Measurements from ENCODE around the gene CEP104. TPM values are rescaled to one million over a fixed set of nuclear protein-coding genes. Genes with fewer than 3 reads are reported as not detected.

CEP104 gene
- total and polyA plus RNA-seq, 2 donors (not counting 1 experiment from before 2014, with no cell fraction given): 27.7 to 71.8 TPM

DNA sequence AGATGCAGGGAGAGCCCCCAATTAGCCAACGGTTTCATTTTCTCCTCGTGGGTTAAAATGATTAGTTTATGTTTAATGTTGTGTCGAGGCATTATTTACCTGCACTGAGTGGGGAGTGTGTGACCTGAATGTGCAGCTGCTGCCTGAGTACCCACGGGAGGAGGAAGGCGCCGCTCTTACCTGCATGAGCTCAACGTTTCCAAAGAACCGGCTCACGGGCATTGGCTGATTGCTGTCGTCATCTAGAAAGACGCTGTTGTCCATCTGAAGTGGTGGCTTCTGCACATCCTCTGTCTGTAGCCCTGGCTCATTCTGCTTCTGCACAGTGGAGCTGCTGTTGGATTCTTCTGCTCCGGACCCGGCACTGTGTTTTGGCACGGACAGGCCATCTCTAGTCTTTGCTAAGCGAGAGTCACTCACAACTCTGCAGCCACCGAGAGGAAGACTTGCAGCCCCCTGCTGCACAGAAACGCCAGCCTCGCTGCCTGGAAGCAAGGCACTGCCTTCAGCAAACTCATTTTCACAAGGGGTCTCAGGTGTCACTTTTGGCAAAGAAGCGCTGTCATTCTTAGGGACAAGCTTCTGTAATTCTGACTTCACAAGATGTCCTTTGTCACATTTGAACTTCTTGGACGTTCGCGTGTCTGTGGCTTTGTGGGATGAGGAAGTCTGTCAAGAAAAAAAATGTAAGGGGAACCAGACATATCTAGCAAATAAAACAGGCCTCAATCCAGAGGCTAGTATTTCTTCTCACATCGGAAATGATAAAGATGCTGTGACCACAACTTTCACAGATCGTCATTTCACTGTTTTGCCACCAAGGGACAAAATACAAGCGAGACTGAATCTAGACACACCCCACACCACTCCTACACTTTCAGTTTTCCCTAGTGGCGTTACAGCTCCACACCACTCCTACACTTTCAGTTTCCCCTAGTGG is 33.6 kb upstream of the CEP104 start:
- TF ChIP-seq, protein P1, sequence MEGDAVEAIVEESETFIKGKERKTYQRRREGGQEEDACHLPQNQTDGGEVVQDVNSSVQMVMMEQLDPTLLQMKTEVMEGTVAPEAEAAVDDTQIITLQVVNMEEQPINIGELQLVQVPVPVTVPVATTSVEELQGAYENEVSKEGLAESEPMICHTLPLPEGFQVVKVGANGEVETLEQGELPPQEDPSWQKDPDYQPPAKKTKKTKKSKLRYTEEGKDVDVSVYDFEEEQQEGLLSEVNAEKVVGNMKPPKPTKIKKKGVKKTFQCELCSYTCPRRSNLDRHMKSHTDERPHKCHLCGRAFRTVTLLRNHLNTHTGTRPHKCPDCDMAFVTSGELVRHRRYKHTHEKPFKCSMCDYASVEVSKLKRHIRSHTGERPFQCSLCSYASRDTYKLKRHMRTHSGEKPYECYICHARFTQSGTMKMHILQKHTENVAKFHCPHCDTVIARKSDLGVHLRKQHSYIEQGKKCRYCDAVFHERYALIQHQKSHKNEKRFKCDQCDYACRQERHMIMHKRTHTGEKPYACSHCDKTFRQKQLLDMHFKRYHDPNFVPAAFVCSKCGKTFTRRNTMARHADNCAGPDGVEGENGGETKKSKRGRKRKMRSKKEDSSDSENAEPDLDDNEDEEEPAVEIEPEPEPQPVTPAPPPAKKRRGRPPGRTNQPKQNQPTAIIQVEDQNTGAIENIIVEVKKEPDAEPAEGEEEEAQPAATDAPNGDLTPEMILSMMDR (IDR thresholded peaks at IDR 0.05): no peak
- no peak for TF ChIP-seq EZH2 (IDR thresholded peaks at IDR 0.05; ENCODE audit: borderline replicate concordance, insufficient read depth, low read depth, low read length, poor library complexity, severe bottlenecking)
- no peak overlapping the region for H2AFZ ChIP-seq (ENCODE audit: insufficient read depth, low read depth, low read length, poor library complexity, severe bottlenecking)
- DNase-seq: no peak
- H3K4me3 ChIP-seq (ENCODE audit: control extremely low read depth in 1 of 5, extremely low read depth in 1 of 5, insufficient read depth in 1 of 5, low read depth in 2 of 5, low read length in 4 of 5): no peak overlapping the region
- Mint-ChIP-seq H3K4me1 (peaks cover 20% of the 10 kb centered on the region), H3K9me3 (ENCODE audit: insufficient read depth) (no peaks in the 10 kb centered on the region), H3K27me3 (no peaks in the 10 kb centered on the region), H3K4me3 (peak overlapping the region; percentile 16), H3K27ac (peak overlapping the region; percentile 41)
- H3K9ac ChIP-seq (ENCODE audit: low read length): no peak overlapping the region
- ChIA-PET CTCF (no interaction called here), POLR2A (interaction anchor here (1.0 kb wide), 1 partner anchor 10 kb away, joined by 3 read pairs; the partner anchor contains the start of gene C1orf174)
- no peak overlapping the region for H3K4me2 ChIP-seq (replicated peaks; ENCODE audit: low read depth, low read length, poor library complexity, severe bottlenecking)
- intact Hi-C loops (cut with micrococcal nuclease): no loop called here
- WGBS (ENCODE audit: insufficient coverage): 61% methylated on average over 21 of the region's 26 CpGs
- H3K4me1 ChIP-seq (ENCODE audit: control insufficient read depth in 2 of 2, insufficient read depth in 2 of 2, low read length in 2 of 2): peaks cover 8 to 25% of the 10 kb centered on the region in 2 donors
- ATAC-seq (ENCODE audit: low read depth): no peak
- no peak overlapping the region for H3K27ac ChIP-seq (ENCODE audit: low read length in 2 of 2)
- H3K9me3 ChIP-seq (ENCODE audit: control extremely low read depth in 1 of 3, control insufficient read depth in 2 of 3, insufficient read depth in 1 of 3, low read length in 2 of 3): no peaks in the 10 kb centered on the region
- H4K20me1 ChIP-seq (ENCODE audit: control insufficient read depth, insufficient read depth, low read length, poor library complexity, severe bottlenecking): peaks cover 29% of the 10 kb centered on the region
- no peaks in the 10 kb centered on the region for H3K27me3 ChIP-seq (replicated peaks in 1 of 4; ENCODE audit: control extremely low read depth in 1 of 4, control insufficient read depth in 3 of 4, insufficient read depth in 4 of 4, low read length in 3 of 4)
- H3K79me2 ChIP-seq (ENCODE audit: control insufficient read depth, insufficient read depth, low read length): peaks cover 47% of the 10 kb centered on the region
- H3K36me3 ChIP-seq (replicated peaks in 1 of 2; ENCODE audit: control extremely low read depth in 1 of 2, control insufficient read depth in 1 of 2, extremely low read depth in 1 of 2, insufficient read depth in 2 of 2, low read length in 1 of 2): peaks cover 18 to 52% of the 10 kb centered on the region in 2 experiments

DNA sequence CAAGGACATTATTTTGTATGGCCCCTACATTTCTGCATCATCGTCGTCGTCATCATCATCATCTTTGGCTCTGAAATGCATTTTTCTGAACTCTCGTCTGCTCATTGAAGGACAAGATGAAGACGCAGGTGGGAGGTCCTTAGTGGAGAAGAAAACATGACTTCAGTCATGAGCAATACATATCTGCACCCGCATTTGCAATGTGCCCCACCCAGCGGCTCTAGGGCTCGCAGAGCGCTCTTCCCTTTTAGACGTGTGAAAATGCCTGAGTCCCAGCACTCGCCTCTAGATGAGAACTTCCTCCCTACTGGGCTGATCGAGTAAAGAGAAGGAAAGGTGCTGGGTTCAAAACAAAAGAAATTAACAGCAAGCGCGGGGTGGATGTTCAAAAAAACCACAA is 32.9 kb upstream of the CEP104 start:
- H3K36me3 ChIP-seq (replicated peaks in 1 of 2; ENCODE audit: control extremely low read depth in 1 of 2, control insufficient read depth in 1 of 2, extremely low read depth in 1 of 2, insufficient read depth in 2 of 2, low read length in 1 of 2): peaks cover 18 to 51% of the 10 kb centered on the region in 2 experiments
- H3K27ac ChIP-seq (ENCODE audit: low read length in 2 of 2): no peak overlapping the region
- peaks cover 19% of the 10 kb centered on the region for H3K4me1 Mint-ChIP-seq
- no peak overlapping the region for H3K9ac ChIP-seq (ENCODE audit: low read length)
- ATAC-seq (ENCODE audit: low read depth) (no peak), DNase-seq (no peak)
- no peaks in the 10 kb centered on the region for H3K9me3 ChIP-seq (ENCODE audit: control extremely low read depth in 1 of 3, control insufficient read depth in 2 of 3, insufficient read depth in 1 of 3, low read length in 2 of 3)
- H3K4me3 ChIP-seq (ENCODE audit: control extremely low read depth in 1 of 5, extremely low read depth in 1 of 5, insufficient read depth in 1 of 5, low read depth in 2 of 5, low read length in 4 of 5): no peak overlapping the region
- no peak overlapping the region for H3K4me2 ChIP-seq (replicated peaks; ENCODE audit: low read depth, low read length, poor library complexity, severe bottlenecking)
- H3K27ac Mint-ChIP-seq: no peak overlapping the region
- H3K27me3 Mint-ChIP-seq: no peaks in the 10 kb centered on the region
- H3K4me3 Mint-ChIP-seq: no peak overlapping the region
- H3K9me3 Mint-ChIP-seq (ENCODE audit: insufficient read depth): no peaks in the 10 kb centered on the region
- peaks cover 8 to 25% of the 10 kb centered on the region in 2 donors for H3K4me1 ChIP-seq (ENCODE audit: control insufficient read depth in 2 of 2, insufficient read depth in 2 of 2, low read length in 2 of 2)
- no peak overlapping the region for H2AFZ ChIP-seq (ENCODE audit: insufficient read depth, low read depth, low read length, poor library complexity, severe bottlenecking)
- TF ChIP-seq EZH2 (IDR thresholded peaks at IDR 0.05; ENCODE audit: borderline replicate concordance, insufficient read depth, low read depth, low read length, poor library complexity, severe bottlenecking): no peak
- TF ChIP-seq, protein P1 (IDR thresholded peaks at IDR 0.05): no peak
- H3K79me2 ChIP-seq (ENCODE audit: control insufficient read depth, insufficient read depth, low read length): peaks cover 40% of the 10 kb centered on the region
- H3K27me3 ChIP-seq (replicated peaks in 1 of 4; ENCODE audit: control extremely low read depth in 1 of 4, control insufficient read depth in 3 of 4, insufficient read depth in 4 of 4, low read length in 3 of 4): no peaks in the 10 kb centered on the region
- intact Hi-C loops (cut with micrococcal nuclease): no loop called here
- WGBS (ENCODE audit: insufficient coverage): 95% methylated on average over 6 of the region's 14 CpGs
- ChIA-PET POLR2A (no interaction called here), CTCF (no interaction called here)
- H4K20me1 ChIP-seq (ENCODE audit: control insufficient read depth, insufficient read depth, low read length, poor library complexity, severe bottlenecking): peaks cover 29% of the 10 kb centered on the region
